Measurements from ENCODE around the gene ENTPD3. TPM values are rescaled to one million over a fixed set of nuclear protein-coding genes. Genes with fewer than 3 reads are reported as not detected.
"Not testable (repeated sequence)": the region's sequence is repeated elsewhere in the genome, so short reads cannot be mapped to it uniquely, and the experiment has no call there.

The ENTPD3 gene
- total RNA-seq, 6 donors from 2014 or later: 2.1 to 9.6 (median 3.9) TPM

GRCh38 chr3:40461161-40461560 is 74.2 kb downstream of the ENTPD3 start:
- TF ChIP-seq EP300 (IDR thresholded peaks at IDR 0.05): no peak
- no peak for TF ChIP-seq POLR2AphosphoS5 (IDR thresholded peaks at IDR 0.05)
- no peak for TF ChIP-seq POLR2A (IDR thresholded peaks at IDR 0.05)
- TF ChIP-seq, protein P1, sequence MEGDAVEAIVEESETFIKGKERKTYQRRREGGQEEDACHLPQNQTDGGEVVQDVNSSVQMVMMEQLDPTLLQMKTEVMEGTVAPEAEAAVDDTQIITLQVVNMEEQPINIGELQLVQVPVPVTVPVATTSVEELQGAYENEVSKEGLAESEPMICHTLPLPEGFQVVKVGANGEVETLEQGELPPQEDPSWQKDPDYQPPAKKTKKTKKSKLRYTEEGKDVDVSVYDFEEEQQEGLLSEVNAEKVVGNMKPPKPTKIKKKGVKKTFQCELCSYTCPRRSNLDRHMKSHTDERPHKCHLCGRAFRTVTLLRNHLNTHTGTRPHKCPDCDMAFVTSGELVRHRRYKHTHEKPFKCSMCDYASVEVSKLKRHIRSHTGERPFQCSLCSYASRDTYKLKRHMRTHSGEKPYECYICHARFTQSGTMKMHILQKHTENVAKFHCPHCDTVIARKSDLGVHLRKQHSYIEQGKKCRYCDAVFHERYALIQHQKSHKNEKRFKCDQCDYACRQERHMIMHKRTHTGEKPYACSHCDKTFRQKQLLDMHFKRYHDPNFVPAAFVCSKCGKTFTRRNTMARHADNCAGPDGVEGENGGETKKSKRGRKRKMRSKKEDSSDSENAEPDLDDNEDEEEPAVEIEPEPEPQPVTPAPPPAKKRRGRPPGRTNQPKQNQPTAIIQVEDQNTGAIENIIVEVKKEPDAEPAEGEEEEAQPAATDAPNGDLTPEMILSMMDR (IDR thresholded peaks at IDR 0.05): no peak
- no peaks in the 10 kb centered on the region for H3K9me3 ChIP-seq
- ATAC-seq (ENCODE audit: low FRiP score in 2 of 2) (no peak), DNase-seq (no peak)
- 60 to 61% methylated on average over 3 of the region's 3 CpGs for WGBS, 2 donors
- no peak overlapping the region for H3K27ac ChIP-seq
- peaks cover 22 to 74% (median 52%) of the 10 kb centered on the region in 4 donors for H3K36me3 ChIP-seq
- no peaks in the 10 kb centered on the region for H3K27me3 ChIP-seq
- H3K4me3 ChIP-seq: no peak overlapping the region
- peaks cover 22 to 40% (median 34%) of the 10 kb centered on the region in 4 donors for H3K4me1 ChIP-seq

DNA sequence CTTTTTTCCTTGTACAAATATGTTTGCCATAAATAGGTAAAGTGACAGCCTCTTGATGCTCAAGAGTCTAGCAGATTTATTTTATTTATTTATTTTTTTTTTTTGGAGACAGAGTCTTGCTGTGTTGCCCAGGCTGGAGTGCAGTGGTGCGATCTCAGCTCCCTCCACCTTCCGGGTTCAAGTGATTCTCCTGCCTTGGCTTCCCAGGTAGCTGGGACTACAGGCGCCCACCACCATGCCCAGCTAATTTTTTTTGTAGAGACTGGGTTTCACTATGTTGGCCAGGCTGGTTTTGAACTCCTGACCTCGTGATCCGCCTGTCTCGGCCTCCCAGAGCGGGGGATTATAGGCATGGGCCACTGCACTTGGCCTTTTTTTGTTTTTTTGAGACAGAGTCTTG is 75.9 kb downstream of the ENTPD3 start:
- Histone ChIP-seq H3K4me1 (peaks cover 16 to 31% (median 28%) of the 10 kb centered on the region in 4 donors), H3K36me3 (peaks cover 22 to 80% (median 53%) of the 10 kb centered on the region in 4 donors)
- ATAC-seq (ENCODE audit: low FRiP score in 2 of 2); H3K27ac ChIP-seq; H3K27me3 ChIP-seq; H3K9me3 ChIP-seq; DNase-seq; H3K4me3 ChIP-seq: not testable (repeated sequence)
- WGBS, 2 donors: 88 to 97% methylated on average over 7 of the region's 7 CpGs

- TF ChIP-seq EP300 (IDR thresholded peaks at IDR 0.05) (no peak), POLR2A (IDR thresholded peaks at IDR 0.05) (no peak), POLR2AphosphoS5 (IDR thresholded peaks at IDR 0.05) (no peak)
- TF ChIP-seq, protein P1 (IDR thresholded peaks at IDR 0.05): no peak
- Histone ChIP-seq H3K27me3 (no peaks in the 10 kb centered on the region), H3K9me3 (no peaks in the 10 kb centered on the region), H3K27ac (no peak overlapping the region), H3K36me3 (peaks cover 22 to 74% (median 51%) of the 10 kb centered on the region in 4 donors), H3K4me3 (no peak overlapping the region), H3K4me1 (peaks cover 9 to 24% (median 20%) of the 10 kb centered on the region in 4 donors)
- DNase-seq (no peak), ATAC-seq (ENCODE audit: low FRiP score in 2 of 2) (no peak)
- WGBS, 2 donors: 86 to 93% methylated on average over 2 of the region's 2 CpGs
These were observed 76.6 kb downstream of the ENTPD3 start for GRCh38 chr3:40463579-40463978.

GRCh38 chr3:40464339-40465110 is 77.5 kb downstream of the ENTPD3 start:
- ATAC-seq (ENCODE audit: low FRiP score in 2 of 2) (no peak), DNase-seq (no peak)
- TF ChIP-seq POLR2A (IDR thresholded peaks at IDR 0.05): no peak
- no peak for TF ChIP-seq POLR2AphosphoS5 (IDR thresholded peaks at IDR 0.05)
- TF ChIP-seq, protein P1 (IDR thresholded peaks at IDR 0.05): no peak
- TF ChIP-seq EP300 (IDR thresholded peaks at IDR 0.05): no peak
- Histone ChIP-seq H3K9me3 (no peaks in the 10 kb centered on the region), H3K4me3 (no peak overlapping the region), H3K36me3 (peaks cover 22 to 64% (median 41%) of the 10 kb centered on the region in 4 donors), H3K27ac (no peak overlapping the region), H3K4me1 (peaks cover 0 to 14% (median 11%) of the 10 kb centered on the region in 4 donors), H3K27me3 (no peaks in the 10 kb centered on the region)
- 71 to 80% methylated on average over 8 to 9 of the region's 9 CpGs for WGBS, 2 donors

- ATAC-seq (ENCODE audit: low FRiP score in 2 of 2): no peak
These were observed 78.1 kb downstream of the ENTPD3 start for GRCh38 chr3:40465111-40465407.

More at GRCh38 chr3:40465111-40465407, 78.1 kb downstream of the ENTPD3 start:
- H3K4me1 ChIP-seq: peaks cover 0 to 10% (median 7%) of the 10 kb centered on the region in 4 donors
- H3K9me3 ChIP-seq: no peaks in the 10 kb centered on the region
- no peaks in the 10 kb centered on the region for H3K27me3 ChIP-seq
- peaks cover 22 to 59% (median 41%) of the 10 kb centered on the region in 4 donors for H3K36me3 ChIP-seq
- H3K27ac ChIP-seq: no peak overlapping the region
- WGBS, 2 donors: 86 to 88% methylated on average over 4 of the region's 4 CpGs
- no peak for DNase-seq
- no peak overlapping the region for H3K4me3 ChIP-seq
- no peak for TF ChIP-seq EP300 (IDR thresholded peaks at IDR 0.05)
- TF ChIP-seq, protein P1 (IDR thresholded peaks at IDR 0.05): no peak
- TF ChIP-seq POLR2AphosphoS5 (IDR thresholded peaks at IDR 0.05): no peak
- no peak for TF ChIP-seq POLR2A (IDR thresholded peaks at IDR 0.05)
